Stomach (tissue), 9 donors: ENCODE measurements around the gene MANEAL. TPM values are rescaled to one million over a fixed set of nuclear protein-coding genes. Genes with fewer than 3 reads are reported as not detected.
A peak's percentile ranks its signal among the peaks of the same experiment; 100 is the strongest.

Source experiments
- DNase-seq, 2 donors: peaks; one replicate each; pipeline versions ENCODE4 v3.0.0 to v3.0.0-alpha.2; 2013 to 2019
- H3K27ac ChIP-seq, 5 donors: fragments of 200-600 bp in 4 of 5; sonication (generic) in 4 of 5; one replicate each; pipeline ENCODE4 v1.5.1; 2013 to 2019; ENCODE audit warnings: mild to moderate bottlenecking in 1 of 5, moderate library complexity in 1 of 5
- H3K27me3 ChIP-seq, 3 donors: fragments of 200-600 bp; sonication (generic); one replicate each; pipeline ENCODE4 v1.5.1; 2017 to 2019; ENCODE audit warnings: mixed run types in 1 of 3
- H3K36me3 ChIP-seq, 4 donors: fragments of 200-600 bp; sonication (generic); 1 replicate in 3 of 4; 2 replicates in 1 of 4; pipeline ENCODE4 v1.5.1; 2016 to 2019
- H3K4me1 ChIP-seq, 4 donors: fragments of 200-600 bp; sonication (generic); one replicate each; pipeline ENCODE4 v1.5.1; 2016 to 2019
- H3K4me3 ChIP-seq, 4 donors: fragments of 200-600 bp; sonication (generic) in 3 of 4; one replicate each; pipeline ENCODE4 v1.5.1; 2016 to 2019; ENCODE audit warnings: mild to moderate bottlenecking in 1 of 4
- H3K9me3 ChIP-seq, 4 donors: fragments of 200-600 bp; sonication (generic); one replicate each; pipeline ENCODE4 v1.5.1; 2016 to 2019
- EP300 ChIP-seq: sonication (generic); formaldehyde crosslinking; IDR thresholded peaks from one replicate; pipeline ENCODE4 v1.6.1; 2017; ENCODE audit warnings: antibody characterized with exemption
- POLR2A ChIP-seq, 4 donors: fragments of 450-650 bp; IDR thresholded peaks; one replicate each; pipeline ENCODE4 v1.6.1; 2016; ENCODE audit warnings: antibody characterized with exemption in 4 of 4, control low read depth in 2 of 4, mild to moderate bottlenecking in 1 of 4, moderate library complexity in 1 of 4
- POLR2AphosphoS5 ChIP-seq, 3 donors: sonication (generic); formaldehyde crosslinking; IDR thresholded peaks; one replicate each; pipeline ENCODE4 v1.6.1; 2016; ENCODE audit warnings: antibody characterized with exemption in 3 of 3
- WGBS, 5 donors: extraction: QIAGEN DNeasy Blood & Tissue Kit in 3 of 5; methylation state at CpG; one replicate each; pipeline versions ENCODE4 v1.1.5 to v1.1.7; 2013 to 2018; 5-methylcytosine and 5-hydroxymethylcytosine counted together
- intact Hi-C: fragments of 100-400 bp; cut with DNase I; formaldehyde crosslinking; loops from one replicate; pipeline ENCODE4 v1.15.1; 2023; ENCODE audit warnings: low total_unique reads
- polyA plus RNA-seq, 3 donors: library from polyadenylated mRNA; stranded (reverse); fragments of 200-250 nt; gene quantifications; one replicate each; pipeline ENCODE4 v1.2.3, GENCODE V29; 2013
- total RNA-seq, 5 donors: library from RNA; depleted of rRNA; stranded (reverse); fragments of >200 nt; gene quantifications; one replicate each; pipeline versions ENCODE4 v1.1.0 to v1.2.3, GENCODE V29; 2014 to 2016
- TF ChIP-seq, protein P1 (sequence below), 7 experiments: fragments of 450-650 bp in 4 of 7; fragments of 200-600 bp in 3 of 7; sonication (generic) in 3 of 7; IDR thresholded peaks; one replicate each; pipeline ENCODE4 v1.5.1; 2016 to 2019; ENCODE audit warnings: antibody characterized with exemption in 7 of 7, control low read depth in 2 of 7, mild to moderate bottlenecking in 1 of 7
- donor health status: healthy with polysubstance abuse.
- donor health status: Bipolar disorder and iron deficiency.
- donor health status: healthy.

MANEAL gene
- total and polyA plus RNA-seq, 8 donors = 1.4 to 5.8 (median 2.2) TPM; not detected in 1

DNA sequence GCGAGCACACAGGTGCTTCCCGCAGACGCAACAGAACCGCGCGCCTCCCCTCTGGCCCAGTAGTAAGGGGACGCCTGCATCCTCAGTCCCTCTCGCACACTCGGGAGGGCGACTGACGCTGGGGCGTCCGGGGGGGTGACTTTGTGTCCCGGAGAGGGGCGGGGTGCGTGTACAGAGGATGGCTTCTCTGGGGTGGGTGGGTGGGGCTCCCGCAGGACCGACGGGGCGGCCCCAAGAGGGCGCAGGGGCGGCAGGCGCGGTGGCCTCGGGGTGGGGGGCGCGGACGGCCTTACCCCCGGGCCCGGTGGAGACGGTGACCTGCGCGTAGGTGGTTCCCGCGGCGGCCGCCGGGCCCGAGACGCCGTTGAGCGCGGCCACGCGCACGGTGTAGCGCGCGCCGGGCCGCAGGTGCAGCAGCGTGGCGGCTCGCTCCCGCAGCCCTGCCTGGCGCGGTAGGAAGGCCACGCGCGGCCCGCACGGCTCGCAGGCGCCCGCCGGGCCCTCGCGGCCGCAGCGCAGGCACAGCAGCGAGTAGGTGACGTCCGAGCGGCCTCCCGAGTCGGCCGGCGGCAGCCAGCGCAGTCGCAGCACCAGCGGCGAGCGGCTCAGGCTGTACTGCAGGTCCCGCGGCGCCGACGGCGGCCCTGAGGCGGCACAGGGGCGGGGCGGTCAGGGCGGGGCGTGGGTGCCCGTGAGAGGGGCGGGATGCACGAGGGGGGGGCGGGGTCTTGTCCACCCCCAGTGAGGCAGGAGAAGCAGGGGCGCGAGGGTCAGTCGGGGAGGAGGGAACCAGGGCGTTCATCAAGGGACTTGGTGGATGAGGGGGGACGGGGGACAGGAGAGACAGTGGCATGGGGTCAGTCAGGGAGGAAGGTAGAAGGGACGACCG, 40.8 kb upstream of the MANEAL start:
- TF ChIP-seq, protein P1, sequence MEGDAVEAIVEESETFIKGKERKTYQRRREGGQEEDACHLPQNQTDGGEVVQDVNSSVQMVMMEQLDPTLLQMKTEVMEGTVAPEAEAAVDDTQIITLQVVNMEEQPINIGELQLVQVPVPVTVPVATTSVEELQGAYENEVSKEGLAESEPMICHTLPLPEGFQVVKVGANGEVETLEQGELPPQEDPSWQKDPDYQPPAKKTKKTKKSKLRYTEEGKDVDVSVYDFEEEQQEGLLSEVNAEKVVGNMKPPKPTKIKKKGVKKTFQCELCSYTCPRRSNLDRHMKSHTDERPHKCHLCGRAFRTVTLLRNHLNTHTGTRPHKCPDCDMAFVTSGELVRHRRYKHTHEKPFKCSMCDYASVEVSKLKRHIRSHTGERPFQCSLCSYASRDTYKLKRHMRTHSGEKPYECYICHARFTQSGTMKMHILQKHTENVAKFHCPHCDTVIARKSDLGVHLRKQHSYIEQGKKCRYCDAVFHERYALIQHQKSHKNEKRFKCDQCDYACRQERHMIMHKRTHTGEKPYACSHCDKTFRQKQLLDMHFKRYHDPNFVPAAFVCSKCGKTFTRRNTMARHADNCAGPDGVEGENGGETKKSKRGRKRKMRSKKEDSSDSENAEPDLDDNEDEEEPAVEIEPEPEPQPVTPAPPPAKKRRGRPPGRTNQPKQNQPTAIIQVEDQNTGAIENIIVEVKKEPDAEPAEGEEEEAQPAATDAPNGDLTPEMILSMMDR (IDR thresholded peaks at IDR 0.05) = no peak
- TF ChIP-seq POLR2AphosphoS5 (IDR thresholded peaks at IDR 0.05) = no peak
- no peak for TF ChIP-seq POLR2A (IDR thresholded peaks at IDR 0.05)
- no peak for TF ChIP-seq EP300
- peak overlapping the region; percentile 38 to 56 (median 50) for H3K4me3 ChIP-seq
- no peaks in the 10 kb centered on the region for H3K9me3 ChIP-seq
- intact Hi-C loops = no loop called here
- H3K27me3 ChIP-seq = peaks cover 9 to 87% (median 27%) of the 10 kb centered on the region in 3 donors
- H3K27ac ChIP-seq = peak overlapping the region in 2 of 5 donors; percentile 5 to 7
- DNase-seq = peak; percentile 40 to 75
- no peaks in the 10 kb centered on the region for H3K36me3 ChIP-seq
- WGBS, 5 donors = 1 to 4% (median 2%) methylated on average over 22 to 105 of the region's 105 CpGs
- peaks cover 6 to 21% (median 16%) of the 10 kb centered on the region in 4 donors for H3K4me1 ChIP-seq

DNA sequence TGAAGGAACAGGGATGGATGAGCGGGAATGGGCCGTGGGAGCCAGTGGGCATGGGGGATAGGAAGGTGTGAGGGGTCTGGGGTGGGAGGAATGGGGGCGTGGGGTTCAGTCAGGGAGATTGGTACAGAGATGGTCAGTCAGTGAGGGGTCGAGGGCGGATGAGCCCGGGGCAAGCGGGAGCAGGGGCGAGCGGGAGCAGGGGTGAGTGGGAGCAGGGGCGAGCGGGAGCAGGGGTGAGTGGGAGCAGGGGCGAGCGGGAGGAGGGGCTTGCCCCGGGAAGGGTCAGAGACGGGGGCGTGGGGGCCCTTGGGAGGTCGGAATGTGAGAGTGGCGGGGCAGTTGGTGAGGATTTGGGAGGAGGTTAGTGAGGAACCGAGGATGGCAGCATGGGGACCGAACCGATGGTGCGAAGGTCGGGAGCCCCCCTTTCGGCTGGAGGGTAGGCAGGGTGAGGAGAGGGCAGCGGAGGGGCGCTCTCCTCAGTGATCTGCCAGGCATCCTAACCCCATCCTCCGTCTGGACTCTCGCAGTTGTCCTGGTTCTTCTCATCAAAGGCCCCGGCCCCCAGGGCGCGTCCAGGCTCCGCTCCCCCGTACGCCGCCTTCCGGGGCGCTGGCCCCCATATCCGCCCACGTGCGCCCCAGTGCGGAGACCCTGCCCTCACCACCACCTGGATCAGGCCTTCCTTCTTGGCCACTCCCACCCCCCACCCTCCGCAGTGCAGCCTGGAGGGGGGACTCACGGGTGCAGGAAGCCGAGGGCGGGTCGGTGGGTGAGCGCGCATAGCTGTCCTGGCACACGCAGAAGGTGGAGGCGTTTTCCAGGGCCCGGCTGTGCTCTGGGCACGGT, 40.0 kb upstream of the MANEAL start:
- Histone ChIP-seq H3K4me3 (peak overlapping the region in 2 of 4 donors; percentile 53 to 56), H3K4me1 (peaks cover 6 to 21% (median 16%) of the 10 kb centered on the region in 4 donors), H3K27ac (no peak overlapping the region), H3K27me3 (peaks cover 9 to 96% (median 28%) of the 10 kb centered on the region in 3 donors), H3K9me3 (no peaks in the 10 kb centered on the region), H3K36me3 (no peaks in the 10 kb centered on the region)
- no peak for DNase-seq
- WGBS, 5 donors = 5 to 9% (median 8%) methylated on average over 32 to 52 of the region's 52 CpGs
- TF ChIP-seq POLR2AphosphoS5 (IDR thresholded peaks at IDR 0.05) (no peak), POLR2A (IDR thresholded peaks at IDR 0.05) (no peak), EP300 (no peak)
- TF ChIP-seq, protein P1 (IDR thresholded peaks at IDR 0.05) = no peak
- intact Hi-C loops = no loop called here

DNA sequence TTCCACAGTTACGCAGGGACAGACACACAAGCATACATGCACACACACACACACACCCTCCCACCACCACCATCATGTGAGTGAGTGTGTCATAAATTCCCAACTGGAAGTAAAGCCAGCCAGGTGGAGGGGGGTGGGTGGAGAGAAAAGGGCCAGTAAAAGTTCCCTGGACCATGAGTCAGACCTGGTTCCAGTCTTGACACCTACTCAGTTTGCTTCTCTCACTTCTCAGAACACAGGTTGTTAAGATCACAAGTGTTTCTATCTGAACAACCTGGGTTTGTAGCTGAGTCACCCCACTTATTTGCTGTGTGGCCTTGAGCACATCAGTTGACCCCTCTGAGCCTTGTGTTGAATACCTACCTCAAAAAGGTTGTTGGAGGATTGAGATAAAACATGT, 38.4 kb upstream of the MANEAL start:
- Histone ChIP-seq H3K27me3 (peaks cover 9 to 100% (median 33%) of the 10 kb centered on the region in 3 donors), H3K36me3 (no peaks in the 10 kb centered on the region), H3K9me3 (no peaks in the 10 kb centered on the region), H3K4me3 (no peak overlapping the region), H3K27ac (no peak overlapping the region), H3K4me1 (peaks cover 6 to 21% (median 16%) of the 10 kb centered on the region in 4 donors)
- WGBS, 5 donors = 0 to 94% (median 74%) methylated on average over 1 of the region's 1 CpG
- no peak for DNase-seq
- intact Hi-C loops = no loop called here
- TF ChIP-seq POLR2AphosphoS5 (IDR thresholded peaks at IDR 0.05) (no peak), POLR2A (IDR thresholded peaks at IDR 0.05) (no peak), EP300 (no peak)

DNA sequence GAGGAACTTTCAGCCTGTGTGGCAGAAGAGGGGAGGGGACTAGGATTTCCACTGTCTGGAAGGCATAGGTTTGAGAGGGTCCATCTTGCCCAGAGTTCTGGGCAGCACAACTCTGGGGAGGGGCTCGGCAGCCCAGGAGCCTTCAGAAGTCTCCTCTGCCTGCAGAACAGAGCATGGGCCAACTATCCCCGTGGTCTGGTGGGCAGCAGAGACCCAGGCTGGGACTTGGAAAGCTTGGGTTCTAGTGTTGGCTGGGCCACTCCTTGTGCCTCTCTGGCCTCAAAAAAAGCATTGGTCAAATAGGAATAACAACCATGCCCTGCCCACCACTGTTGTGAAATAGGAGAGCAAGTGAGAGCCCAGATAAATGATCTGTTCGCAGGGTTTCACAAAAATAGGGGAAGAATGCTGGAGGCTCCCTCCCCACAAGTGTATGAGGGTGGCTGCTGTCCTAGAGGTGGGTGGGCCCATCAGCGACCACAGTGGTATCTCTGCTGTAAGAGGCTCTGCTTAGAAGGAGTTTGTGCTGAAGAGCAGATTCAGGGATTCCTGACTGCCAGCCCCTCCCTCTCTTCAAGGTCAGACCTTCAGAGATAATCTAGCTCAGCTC, 37.6 kb upstream of the MANEAL start:
- TF ChIP-seq, protein P1 (IDR thresholded peaks at IDR 0.05) = no peak
- TF ChIP-seq POLR2AphosphoS5 (IDR thresholded peaks at IDR 0.05) = no peak
- TF ChIP-seq EP300 = no peak
- no peak for TF ChIP-seq POLR2A (IDR thresholded peaks at IDR 0.05)
- DNase-seq = no peak
- peaks cover 6 to 21% (median 16%) of the 10 kb centered on the region in 4 donors for H3K4me1 ChIP-seq
- no peak overlapping the region for H3K27ac ChIP-seq
- no peaks in the 10 kb centered on the region for H3K36me3 ChIP-seq
- no peak overlapping the region for H3K4me3 ChIP-seq
- peaks cover 9 to 100% (median 36%) of the 10 kb centered on the region in 3 donors for H3K27me3 ChIP-seq
- no peaks in the 10 kb centered on the region for H3K9me3 ChIP-seq
- intact Hi-C loops = no loop called here
- 53 to 65% (median 61%) methylated on average over 3 to 4 of the region's 4 CpGs for WGBS, 5 donors
